Measurements from ENCODE around the gene LYRM4. TPM values are rescaled to one million over a fixed set of nuclear protein-coding genes. Genes with fewer than 3 reads are reported as not detected.
A peak's percentile ranks its signal among the peaks of the same experiment; 100 is the strongest.

The LYRM4 gene
- total and polyA plus RNA-seq, 12 donors = 18.3 to 33.0 (median 24.5) TPM

DNA sequence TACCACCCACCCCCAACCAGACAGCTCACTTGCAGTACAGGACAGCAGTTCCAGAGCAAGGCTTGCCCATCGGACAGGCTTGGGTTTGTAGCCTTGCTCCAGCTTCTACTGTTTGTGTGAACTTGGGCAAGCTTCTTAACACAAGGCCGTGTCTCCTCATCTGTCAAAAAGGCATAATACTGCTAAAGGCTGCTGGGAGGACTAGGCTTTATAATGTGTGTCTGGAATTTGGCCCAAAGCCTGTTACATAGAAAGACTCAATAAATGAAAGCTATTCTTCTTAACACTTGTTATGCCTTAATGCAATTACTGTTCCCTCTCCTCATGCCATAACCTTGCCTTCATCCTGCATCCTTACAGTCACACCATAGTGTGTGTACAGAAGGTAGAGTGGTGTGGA, 43.4 kb downstream of the LYRM4 start:
- H3K27me3 ChIP-seq = no peaks in the 10 kb centered on the region
- DNase-seq (no peak), ATAC-seq (no peak)
- peaks cover 0 to 36% (median 11%) of the 10 kb centered on the region in 9 donors for H3K4me1 ChIP-seq
- intact Hi-C loops (cut with DNase I) = loop anchor here in 6 of 10 donors (5.0 to 10.0 kb wide), 6 partner anchors 73 to 187 kb away; no protein-coding TSS in a partner anchor
- no peak overlapping the region for H3K4me3 ChIP-seq
- H3K27ac ChIP-seq = no peak overlapping the region
- H3K36me3 ChIP-seq = peaks cover 0 to 21% (median 0%) of the 10 kb centered on the region in 9 donors
- no peaks in the 10 kb centered on the region for H3K9me3 ChIP-seq
- WGBS, 2 donors = 87 to 95% methylated on average over 2 of the region's 2 CpGs
- TF ChIP-seq CTCF (IDR thresholded peaks at IDR 0.05) = no peak

DNA sequence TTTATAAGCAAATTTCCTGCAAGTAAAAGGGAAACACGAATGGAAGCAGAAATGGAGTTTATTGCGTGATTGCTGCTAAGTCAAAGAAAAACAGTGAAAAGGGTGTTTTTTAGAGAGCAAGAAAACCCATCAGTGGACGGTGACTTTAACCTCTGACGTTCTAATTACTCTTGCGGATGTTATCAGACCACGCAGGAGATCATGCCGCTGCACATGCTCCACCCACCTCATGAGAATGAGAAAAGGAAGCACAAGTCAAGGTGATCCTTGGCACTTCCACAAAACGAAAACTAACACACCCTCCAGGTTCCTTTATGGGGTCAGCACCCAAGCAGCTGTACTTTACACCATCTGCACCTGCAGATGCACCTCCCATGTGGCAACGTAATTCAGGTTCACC, 45.0 kb downstream of the LYRM4 start:
- no peak for DNase-seq
- WGBS, 2 donors = 83 to 84% methylated on average over 9 of the region's 9 CpGs
- TF ChIP-seq CTCF (IDR thresholded peaks at IDR 0.05) = no peak
- no peak for ATAC-seq
- Histone ChIP-seq H3K4me3 (no peak overlapping the region), H3K4me1 (peaks cover 0 to 48% (median 16%) of the 10 kb centered on the region in 9 donors), H3K27me3 (no peaks in the 10 kb centered on the region), H3K36me3 (peaks cover 0 to 21% (median 0%) of the 10 kb centered on the region in 9 donors), H3K9me3 (no peaks in the 10 kb centered on the region), H3K27ac (no peak overlapping the region)
- intact Hi-C loops (cut with DNase I) = loop anchor here in 7 of 10 donors (2.0 to 10.0 kb wide), 7 partner anchors 71 to 189 kb away; no protein-coding TSS in a partner anchor

DNA sequence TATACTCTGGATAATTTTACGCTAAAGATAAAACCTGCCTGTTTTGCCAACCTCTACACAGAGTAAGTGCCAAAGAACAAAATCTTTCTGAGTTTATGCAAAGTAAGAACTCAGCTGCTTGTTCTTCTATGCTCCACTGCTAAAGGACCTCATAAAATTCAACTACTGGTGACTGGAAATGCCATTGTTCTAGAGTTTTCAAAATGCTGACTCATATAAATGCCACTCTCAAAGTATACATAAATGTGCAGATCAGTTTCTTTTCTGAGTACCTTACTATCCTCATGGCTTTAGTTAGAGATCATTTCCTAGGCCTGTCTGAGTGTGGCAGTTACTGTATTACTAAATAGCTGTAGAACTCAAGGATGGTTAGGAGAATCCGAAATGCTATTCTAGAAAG, 45.6 kb downstream of the LYRM4 start:
- Histone ChIP-seq H3K27me3 (no peaks in the 10 kb centered on the region), H3K27ac (peak overlapping the region in 1 of 10 donors; percentile 38), H3K9me3 (no peaks in the 10 kb centered on the region), H3K36me3 (peaks cover 0 to 21% (median 0%) of the 10 kb centered on the region in 9 donors), H3K4me3 (no peak overlapping the region), H3K4me1 (peaks cover 0 to 48% (median 16%) of the 10 kb centered on the region in 9 donors)
- DNase-seq = no peak
- TF ChIP-seq CTCF (IDR thresholded peaks at IDR 0.05) = no peak
- 81 to 89% methylated on average over 2 of the region's 2 CpGs for WGBS, 2 donors
- ATAC-seq = no peak
- intact Hi-C loops (cut with DNase I) = loop anchor here in 7 of 10 donors (2.0 to 10.0 kb wide), 7 partner anchors 70 to 190 kb away; no protein-coding TSS in a partner anchor

DNA sequence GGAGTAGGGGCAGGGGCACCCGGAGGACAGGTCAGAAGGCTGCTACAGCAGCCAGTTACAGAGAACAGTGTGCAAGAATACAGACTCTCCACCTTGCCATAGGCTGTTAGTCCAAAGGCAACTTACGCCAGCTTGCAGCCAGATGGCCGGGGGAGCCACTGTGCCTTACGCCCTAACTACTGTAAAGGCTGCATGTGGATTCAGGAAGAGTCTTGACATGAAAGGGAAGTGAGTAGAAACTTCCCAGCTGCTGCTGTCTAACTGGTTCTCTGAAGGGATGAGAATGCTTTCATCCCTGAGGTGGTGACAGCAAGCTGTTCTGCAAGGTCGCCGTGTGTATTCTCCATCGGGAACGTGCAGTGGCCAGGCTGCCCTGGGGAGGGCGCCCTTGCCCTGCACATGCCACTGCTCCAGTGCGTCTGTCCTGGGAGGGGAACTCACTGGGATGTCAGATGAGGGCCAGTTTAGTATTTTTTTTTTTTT, 46.1 kb downstream of the LYRM4 start:
- ATAC-seq = peak; percentile 84 to 95 (median 92)
- intact Hi-C loops (cut with DNase I) = loop anchor here in 9 of 10 donors (1.0 to 10.0 kb wide), 11 partner anchors 67 to 190 kb away; no protein-coding TSS in a partner anchor
- peak; percentile 34 to 60 for DNase-seq
- Histone ChIP-seq H3K27me3 (no peaks in the 10 kb centered on the region), H3K9me3 (no peaks in the 10 kb centered on the region), H3K36me3 (peaks cover 0 to 21% (median 0%) of the 10 kb centered on the region in 9 donors), H3K4me1 (peaks cover 0 to 48% (median 16%) of the 10 kb centered on the region in 9 donors), H3K4me3 (no peak overlapping the region), H3K27ac (peak overlapping the region in 6 of 10 donors; percentile 7 to 38 (median 30))
- peak; percentile 37 to 79 (median 70) for TF ChIP-seq CTCF (IDR thresholded peaks at IDR 0.05)
- WGBS, 2 donors = 49 to 51% methylated on average over 10 of the region's 10 CpGs

Measured in heart right ventricle (tissue), 16 donors.